NCI-H1930 (cell line): ENCODE data around the gene NAT10.

Source experiments
- DNase-seq, 2 experiments: peaks; one replicate each; lab custom pipeline; 2025; lab: John Stamatoyannopoulos, UW

The NAT10 gene

DNA sequence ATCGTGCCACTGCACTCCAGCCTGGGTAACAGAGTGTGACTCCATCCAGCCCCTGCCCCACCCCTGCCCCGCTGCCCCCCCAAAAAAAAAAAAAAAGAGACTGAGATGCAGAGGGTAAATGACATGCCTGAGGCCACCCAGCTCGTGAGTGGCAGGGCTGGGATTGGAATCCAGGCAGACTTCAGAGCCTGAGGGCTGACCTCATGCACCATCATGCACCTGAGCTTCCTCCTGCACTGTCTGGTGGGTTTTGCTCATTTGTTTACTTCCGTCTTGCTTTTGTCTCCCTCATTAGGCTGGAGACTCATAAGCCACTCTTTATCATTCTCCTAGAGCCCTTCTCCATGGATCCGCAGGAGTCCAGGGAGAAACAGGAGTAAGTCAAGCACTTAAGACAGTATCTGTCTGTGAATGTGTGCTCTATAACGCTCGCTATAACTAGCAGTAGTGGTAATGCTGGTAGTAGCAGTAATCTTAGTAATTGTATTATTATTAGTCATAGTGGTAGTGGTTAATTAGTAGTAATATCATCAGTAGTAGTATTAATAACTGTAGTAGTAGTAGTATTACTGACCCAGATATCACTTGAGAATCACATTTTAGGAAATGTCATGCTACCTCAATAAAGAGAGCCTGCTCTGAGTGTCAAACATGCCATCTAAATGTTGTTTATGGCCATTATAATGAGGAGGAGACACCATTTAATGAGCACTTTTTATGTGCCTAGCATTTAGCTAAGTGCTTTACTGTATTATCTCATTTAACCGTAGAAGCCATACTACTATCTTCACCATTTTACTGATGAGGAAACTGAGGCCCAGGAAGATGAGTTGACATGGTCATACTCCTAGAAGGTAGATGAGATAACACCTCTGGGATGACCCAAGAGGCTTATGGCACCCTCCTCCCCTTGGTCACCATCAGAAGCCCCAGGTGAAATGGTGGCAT is 85.0 kb downstream of the NAT10 start:
- no peak for DNase-seq

DNA sequence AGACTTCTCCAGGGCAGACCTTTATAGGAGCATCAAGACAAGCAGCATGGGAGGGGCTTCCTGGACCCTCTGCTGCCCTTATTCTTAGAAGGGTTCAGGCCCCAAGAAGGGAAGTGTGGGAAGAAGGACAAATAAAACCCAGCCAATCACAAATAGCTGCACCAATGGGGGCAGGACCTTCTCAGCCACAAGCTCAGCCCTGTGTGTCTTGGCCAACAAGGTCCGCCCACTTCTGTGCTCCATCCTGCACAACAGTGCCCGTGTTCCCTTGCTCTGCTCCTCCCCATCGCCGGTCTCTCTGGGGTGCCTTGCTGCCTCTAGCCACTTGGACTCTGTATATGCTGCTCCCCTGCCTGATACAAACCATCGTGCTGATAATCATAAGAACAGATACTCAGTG is 86.1 kb downstream of the NAT10 start:
- DNase-seq: no peak

GRCh38 chr11:34192481-34193401 is 87.3 kb downstream of the NAT10 start:
- DNase-seq: no peak

GRCh38 chr11:34194576-34195335 is 89.3 kb downstream of the NAT10 start:
- no peak for DNase-seq
